K562 (cell line): ENCODE results near the gene LOXL3. TPM values are rescaled to one million over a fixed set of nuclear protein-coding genes. Genes with fewer than 3 reads are reported as not detected.

Source experiments
- CREB1 ChIP-seq, 2 experiments: sonication (generic) in 1 of 2; formaldehyde crosslinking in 1 of 2; IDR thresholded peaks; 2 replicates each; pipeline versions ENCODE4 v1.6.1 to v1.8.0; 2012 to 2022; ENCODE audit warnings: inconsistent platforms in 1 of 2, mild to moderate bottlenecking in 1 of 2, missing genetic modification reagents in 1 of 2, moderate library complexity in 1 of 2
- FOSL1 ChIP-seq: fragments of 200-800 bp; sonication (Bioruptor generic); conservative IDR thresholded peaks from 2 replicates; pipeline ENCODE4 v1.6.1; 2016; ENCODE audit warnings: missing genetic modification characterization, missing compliant biosample characterization
- GABPB1 ChIP-seq: sonication (generic); formaldehyde crosslinking; IDR thresholded peaks from 2 replicates; pipeline ENCODE4 v1.8.0; 2022; ENCODE audit warnings: mild to moderate bottlenecking, missing genetic modification reagents
- LCOR ChIP-seq: sonication (generic); formaldehyde crosslinking; IDR thresholded peaks from 2 replicates; pipeline ENCODE4 v1.8.0; 2022; ENCODE audit warnings: mild to moderate bottlenecking, missing genetic modification reagents
- PHB ChIP-seq: fragments of 250-450 bp; sonication (Bioruptor Pico); IDR thresholded peaks from 2 replicates; pipeline ENCODE4 v1.5.0; 2021
- POLR2A ChIP-seq: fragments of 450-650 bp; conservative IDR thresholded peaks from 2 replicates; pipeline ENCODE4 v1.6.1; 2016
- TOE1 ChIP-seq, 2 experiments: fragments of 450-650 bp in 1 of 2; sonication (generic) in 1 of 2; formaldehyde crosslinking in 1 of 2; IDR thresholded peaks; 2 replicates each; pipeline versions ENCODE4 v1.7.1 to v1.8.0; 2016 to 2022; ENCODE audit warnings: borderline replicate concordance in 2 of 2, mild to moderate bottlenecking in 2 of 2, antibody characterized with exemption in 1 of 2, inconsistent platforms in 1 of 2, low read depth in 1 of 2, missing genetic modification reagents in 1 of 2, moderate library complexity in 1 of 2
- ZBTB7A ChIP-seq: IDR thresholded peaks from 2 replicates; pipeline ENCODE4 v1.6.1; 2011; ENCODE audit warnings: low read depth, mild to moderate bottlenecking, low read length, moderate library complexity, borderline replicate concordance; ENCODE audit not compliant: control insufficient read depth
- ZNF445 ChIP-seq: fragments of 250-450 bp; sonication (Bioruptor Pico); IDR thresholded peaks from 2 replicates; pipeline ENCODE4 v1.4.0; 2020; ENCODE audit warnings: low read depth, mild to moderate bottlenecking, moderate library complexity
- polyA plus RNA-seq, 8 experiments: library from polyadenylated mRNA; depleted of rRNA in 4 of 8; stranded (reverse) in 5 of 8; unstranded in 3 of 8; fragments of >200 nt; fragmentation: Nextera tagmentation in 2 of 8; fragmentation: Illumina TruSeq in 1 of 8; extraction: Ambion mirVana in 2 of 8; extraction: Trizol in 1 of 8; gene quantifications; 2 replicates each; pipeline versions ENCODE4 v1.2.1 to v1.2.3, GENCODE V29; 2011 to 2014; ENCODE audit warnings: inconsistent platforms in 1 of 8, missing spikeins in 1 of 8
- total RNA-seq, 7 experiments: library from RNA; depleted of rRNA in 6 of 7; stranded (reverse); fragments of >200 nt in 6 of 7; fragmentation: Illumina TruSeq in 2 of 7; extraction: Trizol in 2 of 7; gene quantifications; 2 replicates each; pipeline versions ENCODE4 v1.2.1 to v1.2.3, GENCODE V29; 2011 to 2021; ENCODE audit warnings: low replicate concordance in 1 of 7
- TF ChIP-seq, protein P1 (sequence below): fragments of 250-450 bp; sonication (Bioruptor Pico); IDR thresholded peaks from 2 replicates; pipeline ENCODE4 v1.4.0; 2020; ENCODE audit warnings: mild to moderate bottlenecking
- TF ChIP-seq, protein P2 (sequence below), 3 experiments: IDR thresholded peaks in 2 of 3; conservative IDR thresholded peaks in 1 of 3; 2 replicates each; pipeline ENCODE4 v1.5.1; 2011 to 2012; ENCODE audit warnings: low read length in 3 of 3, mild to moderate bottlenecking in 3 of 3, control low read depth in 2 of 3, improper control_type of control experiment in 1 of 3, inconsistent platforms in 1 of 3, low read depth in 1 of 3, mixed read lengths in 1 of 3, moderate library complexity in 1 of 3; ENCODE audit not compliant: insufficient read depth in 2 of 3

LOXL3 gene
- total and polyA plus RNA-seq, 9 of the 15 experiments (the other 6 are each of a cell fraction or from before 2014, with no cell fraction given), result 0.22 to 0.99 (median 0.31) TPM

DNA sequence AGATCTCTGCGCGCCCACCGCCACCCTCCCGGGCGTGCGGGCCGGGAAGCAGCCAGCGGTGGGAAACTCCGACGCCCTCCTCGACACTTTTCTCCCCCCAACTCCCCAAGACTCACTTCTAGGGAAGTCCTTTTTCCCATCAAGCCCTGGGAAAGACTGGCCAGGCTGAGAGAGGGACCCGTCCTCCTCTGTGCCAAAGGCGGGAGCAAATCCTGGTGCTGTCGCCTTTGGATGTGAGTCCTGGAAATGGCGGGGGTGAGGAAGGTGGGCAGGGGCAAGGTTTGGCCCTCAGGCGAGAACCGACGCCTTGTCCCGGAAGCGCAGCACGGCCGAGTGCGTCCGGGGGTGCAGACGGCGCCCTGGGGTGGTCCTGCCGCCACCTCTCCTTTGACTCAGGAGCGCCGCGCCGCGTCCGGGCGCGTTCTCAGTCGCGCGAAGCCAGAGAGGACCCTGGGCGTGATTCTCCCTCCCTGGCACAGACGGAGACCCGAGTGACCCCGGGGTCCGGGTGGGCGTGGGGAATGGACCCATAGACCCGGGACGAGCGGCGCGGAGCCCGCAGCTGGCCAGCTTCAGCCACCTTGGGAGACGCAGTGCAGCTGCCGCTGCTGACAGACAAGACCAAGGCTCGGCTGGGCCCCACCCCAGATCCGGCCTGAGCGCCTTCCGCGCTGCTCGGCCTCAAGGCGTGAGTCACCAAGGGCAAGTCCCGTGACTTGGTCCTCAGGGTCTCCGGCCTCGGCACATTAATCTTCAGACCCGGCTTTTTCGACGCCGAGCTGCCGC is 50.8 kb downstream of the LOXL3 start (continued):
- TF ChIP-seq TOE1 (IDR thresholded peaks at IDR 0.05; ENCODE audit: borderline replicate concordance) (peak; percentile 93), TOE1 (CRISPR knock-in tag; IDR thresholded peaks at IDR 0.05; ENCODE audit: borderline replicate concordance, low read depth) (no peak), CREB1 (IDR thresholded peaks at IDR 0.05) (peak; percentile 21; the same call in 1 of the 2 replicates), CREB1 (CRISPR knock-in tag; IDR thresholded peaks at IDR 0.05) (0 out of 2 replicates have a peak, but pooled peaks have one; percentile 36), ZBTB7A (peak; percentile 52), PHB (CRISPR knock-in tag) (peak; percentile 64; the same call in 1 of the 2 replicates), ZNF445 (CRISPR knock-in tag) (no peak), FOSL1 (peak; percentile 98), LCOR (no peak), GABPB1 (CRISPR knock-in tag) (peak; percentile 43), POLR2A (peak; percentile 84)
- TF ChIP-seq, protein P1, sequence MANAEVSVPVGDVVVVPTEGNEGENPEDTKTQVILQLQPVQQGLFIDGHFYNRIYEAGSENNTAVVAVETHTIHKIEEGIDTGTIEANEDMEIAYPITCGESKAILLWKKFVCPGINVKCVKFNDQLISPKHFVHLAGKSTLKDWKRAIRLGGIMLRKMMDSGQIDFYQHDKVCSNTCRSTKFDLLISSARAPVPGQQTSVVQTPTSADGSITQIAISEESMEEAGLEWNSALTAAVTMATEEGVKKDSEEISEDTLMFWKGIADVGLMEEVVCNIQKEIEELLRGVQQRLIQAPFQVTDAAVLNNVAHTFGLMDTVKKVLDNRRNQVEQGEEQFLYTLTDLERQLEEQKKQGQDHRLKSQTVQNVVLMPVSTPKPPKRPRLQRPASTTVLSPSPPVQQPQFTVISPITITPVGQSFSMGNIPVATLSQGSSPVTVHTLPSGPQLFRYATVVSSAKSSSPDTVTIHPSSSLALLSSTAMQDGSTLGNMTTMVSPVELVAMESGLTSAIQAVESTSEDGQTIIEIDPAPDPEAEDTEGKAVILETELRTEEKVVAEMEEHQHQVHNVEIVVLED (CRISPR knock-in tag), result peak; percentile 5; the same call in 1 of the 2 replicates
- TF ChIP-seq, protein P2, sequence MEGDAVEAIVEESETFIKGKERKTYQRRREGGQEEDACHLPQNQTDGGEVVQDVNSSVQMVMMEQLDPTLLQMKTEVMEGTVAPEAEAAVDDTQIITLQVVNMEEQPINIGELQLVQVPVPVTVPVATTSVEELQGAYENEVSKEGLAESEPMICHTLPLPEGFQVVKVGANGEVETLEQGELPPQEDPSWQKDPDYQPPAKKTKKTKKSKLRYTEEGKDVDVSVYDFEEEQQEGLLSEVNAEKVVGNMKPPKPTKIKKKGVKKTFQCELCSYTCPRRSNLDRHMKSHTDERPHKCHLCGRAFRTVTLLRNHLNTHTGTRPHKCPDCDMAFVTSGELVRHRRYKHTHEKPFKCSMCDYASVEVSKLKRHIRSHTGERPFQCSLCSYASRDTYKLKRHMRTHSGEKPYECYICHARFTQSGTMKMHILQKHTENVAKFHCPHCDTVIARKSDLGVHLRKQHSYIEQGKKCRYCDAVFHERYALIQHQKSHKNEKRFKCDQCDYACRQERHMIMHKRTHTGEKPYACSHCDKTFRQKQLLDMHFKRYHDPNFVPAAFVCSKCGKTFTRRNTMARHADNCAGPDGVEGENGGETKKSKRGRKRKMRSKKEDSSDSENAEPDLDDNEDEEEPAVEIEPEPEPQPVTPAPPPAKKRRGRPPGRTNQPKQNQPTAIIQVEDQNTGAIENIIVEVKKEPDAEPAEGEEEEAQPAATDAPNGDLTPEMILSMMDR (IDR thresholded peaks at IDR 0.05 in 2 of 3, conservative IDR thresholded peaks at IDR 0.05 in 1 of 3; ENCODE audit: insufficient read depth in 2 of 3, low read depth in 1 of 3, low read length in 3 of 3), result peak; percentile 58 to 63 (median 62)
